Vagina (tissue), 2 donors: ENCODE measurements around the gene TBC1D22A.

Experiments
- CTCF ChIP-seq, 3 experiments: fragments of 450-650 bp in 2 of 3; fragments of 200-600 bp in 1 of 3; sonication (generic) in 1 of 3; IDR thresholded peaks; one replicate each; pipeline ENCODE4 v1.5.1; 2017 to 2019; ENCODE audit warnings: antibody characterized with exemption in 3 of 3, mild to moderate bottlenecking in 2 of 3, moderate library complexity in 2 of 3
- POLR2AphosphoS5 ChIP-seq, 2 donors: sonication (generic); formaldehyde crosslinking; IDR thresholded peaks; one replicate each; pipeline ENCODE4 v1.9.0; 2017; ENCODE audit warnings: antibody characterized with exemption in 2 of 2, mild to moderate bottlenecking in 2 of 2, low read depth in 1 of 2; ENCODE audit not compliant: insufficient read depth in 1 of 2

GRCh38 chr22:47205554-47205953 lies 443.1 kb downstream of the TBC1D22A start:
- TF ChIP-seq POLR2AphosphoS5 (IDR thresholded peaks at IDR 0.05; ENCODE audit: insufficient read depth in 1 of 2, low read depth in 1 of 2) (no peak), CTCF (IDR thresholded peaks at IDR 0.05) (no peak)
